AG10803 (cell line): ENCODE data around the gene MARCHF10.
"Not testable (repeated sequence)": the region's sequence is repeated elsewhere in the genome, so short reads cannot be mapped to it uniquely, and the experiment has no call there.

ENCODE experiments used
- DNase-seq: peaks from one replicate; pipeline ENCODE4 v3.0.0; 2010; ENCODE audit warnings: low read depth
- H3K4me3 ChIP-seq: 2 replicates; pipeline ENCODE4 v1.5.1; 2011; ENCODE audit warnings: mild to moderate bottlenecking, low read length, control low read depth
- TF ChIP-seq, protein P1 (sequence below): conservative IDR thresholded peaks from 2 replicates; pipeline ENCODE4 v1.5.1; 2011; ENCODE audit warnings: mild to moderate bottlenecking, low read length, control low read depth, inconsistent platforms

Gene MARCHF10

DNA sequence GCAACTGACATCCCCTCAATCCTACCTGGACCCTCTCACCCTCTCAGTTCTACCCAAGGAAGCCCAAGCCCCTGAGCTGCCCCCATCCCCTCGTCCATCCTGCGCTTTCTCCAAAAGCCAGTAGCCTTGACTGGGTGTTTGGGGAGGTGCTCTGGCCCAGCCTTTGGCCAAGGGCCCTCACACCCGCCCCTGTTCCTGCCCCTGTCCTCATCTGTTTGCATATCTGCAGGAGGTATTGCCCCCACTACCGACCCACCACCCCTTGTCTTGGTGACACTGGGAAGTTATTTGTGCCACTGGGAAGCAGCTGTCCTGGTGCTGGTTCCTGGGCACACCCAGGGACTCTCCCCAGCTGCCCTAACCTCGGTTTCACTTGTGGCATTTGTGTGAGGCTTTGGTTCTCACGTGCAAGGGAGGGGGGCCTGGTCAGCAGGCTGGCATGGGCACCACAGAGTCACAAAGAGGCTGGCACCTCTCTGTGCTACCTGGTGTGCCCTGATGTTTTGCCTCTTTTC is 105.3 kb downstream of the MARCHF10 start:
- no peak overlapping the region for H3K4me3 ChIP-seq
- DNase-seq = no peak
- TF ChIP-seq, protein P1, sequence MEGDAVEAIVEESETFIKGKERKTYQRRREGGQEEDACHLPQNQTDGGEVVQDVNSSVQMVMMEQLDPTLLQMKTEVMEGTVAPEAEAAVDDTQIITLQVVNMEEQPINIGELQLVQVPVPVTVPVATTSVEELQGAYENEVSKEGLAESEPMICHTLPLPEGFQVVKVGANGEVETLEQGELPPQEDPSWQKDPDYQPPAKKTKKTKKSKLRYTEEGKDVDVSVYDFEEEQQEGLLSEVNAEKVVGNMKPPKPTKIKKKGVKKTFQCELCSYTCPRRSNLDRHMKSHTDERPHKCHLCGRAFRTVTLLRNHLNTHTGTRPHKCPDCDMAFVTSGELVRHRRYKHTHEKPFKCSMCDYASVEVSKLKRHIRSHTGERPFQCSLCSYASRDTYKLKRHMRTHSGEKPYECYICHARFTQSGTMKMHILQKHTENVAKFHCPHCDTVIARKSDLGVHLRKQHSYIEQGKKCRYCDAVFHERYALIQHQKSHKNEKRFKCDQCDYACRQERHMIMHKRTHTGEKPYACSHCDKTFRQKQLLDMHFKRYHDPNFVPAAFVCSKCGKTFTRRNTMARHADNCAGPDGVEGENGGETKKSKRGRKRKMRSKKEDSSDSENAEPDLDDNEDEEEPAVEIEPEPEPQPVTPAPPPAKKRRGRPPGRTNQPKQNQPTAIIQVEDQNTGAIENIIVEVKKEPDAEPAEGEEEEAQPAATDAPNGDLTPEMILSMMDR = no peak

DNA sequence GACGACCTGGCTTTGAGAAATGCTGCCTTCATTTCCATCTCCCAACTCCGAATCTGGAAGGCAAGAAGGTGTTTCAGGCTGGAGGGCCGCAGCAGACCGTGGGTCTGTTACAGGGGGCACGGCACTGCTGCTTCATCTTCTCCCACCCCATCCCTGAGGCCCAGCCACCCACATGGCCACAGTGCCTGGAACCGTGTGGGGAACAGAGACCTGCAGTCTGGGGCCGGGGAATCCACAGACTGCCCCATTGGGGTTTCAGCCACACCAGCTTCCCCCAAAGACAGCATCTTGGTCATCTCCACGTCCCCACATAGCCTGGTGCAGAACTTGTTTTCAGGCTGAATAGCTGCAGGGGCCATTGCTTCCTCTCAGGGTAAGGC is 106.4 kb downstream of the MARCHF10 start:
- TF ChIP-seq, protein P1 = no peak
- no peak overlapping the region for H3K4me3 ChIP-seq
- DNase-seq = no peak

DNA sequence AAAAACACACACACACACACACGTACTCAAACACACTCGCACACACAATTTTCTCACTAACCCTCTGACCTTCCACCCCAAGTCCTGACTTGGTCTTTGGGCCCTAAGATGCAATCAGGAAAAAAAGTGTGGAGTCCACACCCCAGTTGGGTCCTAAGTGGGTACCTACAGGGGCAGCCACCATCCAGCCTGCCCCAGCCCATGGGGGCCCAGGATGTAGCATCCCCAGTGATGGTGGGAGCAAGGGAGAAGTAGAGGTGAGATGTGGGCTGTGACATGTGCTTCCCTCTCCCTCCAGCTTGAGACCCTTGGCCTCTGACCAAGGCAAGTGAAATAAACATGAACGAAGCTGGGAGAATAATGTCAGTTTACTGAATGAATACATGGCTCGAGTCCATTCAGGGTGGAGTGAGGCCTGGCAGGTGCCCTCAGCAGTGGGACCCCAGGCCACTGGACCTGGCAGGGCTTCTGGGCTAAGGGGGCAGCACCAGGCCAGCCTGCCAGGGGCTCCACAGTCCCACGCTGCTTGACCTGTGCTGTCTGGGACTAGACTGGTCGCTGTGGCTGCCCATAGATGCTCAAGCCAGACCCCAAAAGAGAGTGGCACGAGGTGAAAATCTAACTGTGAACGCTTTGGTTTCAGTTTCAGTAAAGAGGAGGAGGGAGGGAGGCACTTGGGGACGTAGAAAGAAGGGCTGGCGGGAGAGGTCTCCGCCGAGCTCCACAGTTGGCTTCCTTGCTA is 107.0 kb downstream of the MARCHF10 start:
- DNase-seq = no peak
- no peak overlapping the region for H3K4me3 ChIP-seq
- TF ChIP-seq, protein P1 = no peak

DNA sequence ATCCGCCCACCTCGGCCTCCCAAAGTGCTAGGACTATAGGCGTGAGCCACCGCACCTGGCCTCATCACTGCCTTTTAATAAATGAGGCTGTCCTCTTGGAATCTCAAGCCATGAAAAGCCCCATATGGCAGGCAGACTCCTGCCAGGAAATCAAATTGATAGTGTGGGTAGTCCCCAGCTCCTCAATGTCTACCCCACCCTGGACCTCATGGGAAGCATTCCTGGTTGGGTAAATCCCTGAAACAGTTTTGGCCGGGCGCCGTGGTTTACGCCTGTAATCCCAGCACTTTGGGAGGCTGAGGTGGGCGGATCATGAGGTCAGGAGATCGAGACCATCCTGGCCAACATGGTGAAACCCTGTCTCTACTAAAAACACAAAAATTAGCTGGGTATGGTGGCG is 109.7 kb downstream of the MARCHF10 start:
- not testable (repeated sequence) for H3K4me3 ChIP-seq
- DNase-seq = peak; percentile 36

DNA sequence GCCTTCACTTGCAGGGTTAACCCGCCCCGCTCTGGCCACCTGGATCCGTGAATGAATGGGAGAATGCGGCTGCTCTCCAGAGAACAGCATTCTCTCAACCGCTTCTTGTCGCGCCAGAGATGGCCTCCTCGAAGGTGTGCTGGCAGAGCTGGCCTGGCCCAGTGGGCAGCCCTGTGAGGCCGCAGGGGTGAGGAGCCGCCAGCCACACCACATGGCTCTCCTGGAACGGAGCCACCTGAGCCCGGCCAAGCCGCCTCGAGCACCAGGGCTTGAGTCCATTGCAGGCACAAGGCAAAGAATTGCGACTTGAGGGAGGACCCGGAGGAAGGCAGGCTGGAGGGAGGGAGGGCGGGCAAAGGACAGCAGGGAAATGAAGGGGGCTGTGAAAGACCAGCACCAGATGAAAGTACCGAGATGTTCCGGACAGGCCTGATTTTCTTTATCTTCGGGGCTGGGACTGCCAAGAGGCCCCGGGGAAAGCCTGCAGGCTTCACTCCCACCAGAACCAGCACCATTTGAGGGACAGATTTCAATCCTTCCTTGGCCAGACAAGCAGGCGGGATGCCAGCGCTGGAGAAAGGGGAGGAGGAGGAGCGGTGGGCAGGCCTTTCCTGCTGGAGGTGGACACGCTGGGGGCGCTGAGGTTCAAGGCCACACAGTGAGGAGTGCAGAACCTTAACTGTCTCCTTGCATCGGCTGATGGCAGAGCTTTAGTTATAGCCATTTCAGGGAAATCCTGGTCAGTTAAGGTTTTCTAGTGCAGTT is 111.2 kb downstream of the MARCHF10 start:
- peak; percentile 44 for DNase-seq

DNA sequence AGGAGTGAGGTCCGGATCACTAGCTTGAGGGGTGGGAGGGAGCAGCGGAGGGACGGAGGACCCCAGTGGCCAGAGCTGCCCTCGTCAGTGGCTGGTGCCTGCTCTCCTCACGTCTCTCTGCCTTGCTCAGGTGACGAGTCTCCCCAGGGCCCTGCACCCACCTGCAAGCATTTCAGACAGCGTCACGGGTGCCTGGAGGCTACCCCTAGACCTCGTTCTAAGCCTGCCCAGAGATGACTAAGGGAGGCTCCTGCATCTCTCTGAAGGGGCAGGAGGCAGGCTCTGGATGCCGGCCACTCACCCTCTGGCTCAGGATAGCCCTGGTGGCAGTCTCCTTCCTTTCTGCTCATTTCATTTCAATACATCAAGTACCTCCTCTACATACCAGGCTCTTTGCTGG is 111.9 kb downstream of the MARCHF10 start:
- TF ChIP-seq, protein P1 = peak; percentile 5; the same call in 1 of the 2 replicates
- H3K4me3 ChIP-seq = no peak overlapping the region
- DNase-seq = peak; percentile 42

More for the DNA sequence above, 111.2 kb downstream of the MARCHF10 start:
- TF ChIP-seq, protein P1 = no peak
- no peak overlapping the region for H3K4me3 ChIP-seq

DNA sequence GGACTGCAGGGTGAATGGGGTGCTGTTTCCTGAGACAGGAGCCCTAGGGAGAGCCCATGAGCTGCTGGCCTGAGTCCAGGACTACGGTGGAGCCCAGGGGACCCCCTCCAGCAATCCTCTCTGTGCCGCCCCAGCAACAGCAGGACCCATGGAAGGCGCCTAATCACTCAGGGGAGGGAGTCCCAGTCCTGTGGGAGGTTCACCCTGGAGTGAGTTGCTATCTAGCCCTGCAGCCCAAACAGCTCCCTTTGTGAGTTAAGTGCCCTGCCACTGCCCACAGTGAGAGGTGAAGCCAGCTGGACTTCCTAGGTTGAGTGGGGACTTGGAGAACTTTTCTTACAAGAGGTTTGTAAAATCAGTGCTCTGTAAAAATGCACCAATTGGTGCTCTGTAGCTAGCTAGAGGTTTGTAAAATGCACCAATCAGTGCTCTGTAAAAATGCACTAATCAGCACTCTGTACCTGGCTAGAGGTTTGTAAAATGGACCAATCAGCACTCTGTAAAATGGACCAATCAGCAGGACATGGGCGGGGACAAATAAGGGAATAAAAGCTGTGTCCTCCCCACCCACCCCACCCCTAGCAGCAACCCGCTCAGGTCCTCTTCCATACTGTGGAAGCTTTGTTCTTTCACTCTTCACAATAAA is 112.9 kb downstream of the MARCHF10 start:
- DNase-seq, H3K4me3 ChIP-seq: not testable (repeated sequence)
